Activated B cell treated with CpG ODN at 0.5 μM for 24 hours (primary cell): ENCODE data around the gene TCEAL5. TPM values are rescaled to one million over a fixed set of nuclear protein-coding genes. Genes with fewer than 3 reads are reported as not detected.
A peak's percentile ranks its signal among the peaks of the same experiment; 100 is the strongest.

Experiments used
- ATAC-seq: fragments of 200-7000 bp; cut with Tn5 transposase; one replicate; pipeline ENCODE4 v1.10.0; 2021; ENCODE audit warnings: low read depth, mild to moderate bottlenecking, moderate library complexity
- CTCF ChIA-PET: fragments of 350-600 bp; sonication (Branson Sonifier 250); formaldehyde crosslinking; loops from one replicate; lab custom pipeline; 2021; ENCODE audit warnings: antibody characterized with exemption; lab: Charles Lee
- POLR2A ChIA-PET: fragments of 350-600 bp; sonication (Branson Sonifier 250); formaldehyde crosslinking; loops from one replicate; lab custom pipeline; 2021; ENCODE audit warnings: antibody characterized with exemption; lab: Charles Lee
- DNase-seq: peaks from one replicate; pipeline ENCODE4 v3.0.0; 2022
- H3K27ac Mint-ChIP-seq: one replicate; pipeline ENCODE4 v1.8.0; 2020; ENCODE audit warnings: mixed read lengths
- H3K27me3 Mint-ChIP-seq: one replicate; pipeline ENCODE4 v1.8.0; 2021; ENCODE audit warnings: mixed read lengths
- H3K36me3 Mint-ChIP-seq: one replicate; pipeline ENCODE4 v1.8.0; 2021; ENCODE audit warnings: low read depth, mixed read lengths
- H3K4me1 Mint-ChIP-seq: one replicate; pipeline ENCODE4 v1.8.0; 2021; ENCODE audit warnings: mixed read lengths
- H3K4me3 Mint-ChIP-seq: one replicate; pipeline ENCODE4 v1.8.0; 2020; ENCODE audit warnings: mild to moderate bottlenecking, mixed read lengths
- H3K9me3 Mint-ChIP-seq: one replicate; pipeline ENCODE4 v1.8.0; 2020; ENCODE audit warnings: mixed read lengths
- intact Hi-C: fragments of 100-400 bp; cut with micrococcal nuclease; formaldehyde crosslinking; loops from one replicate; pipeline ENCODE4 v1.15.1; 2024
- total RNA-seq: library from RNA; stranded (reverse); gene quantifications from 2 replicates; pipeline ENCODE4 v1.2.3, GENCODE V29; 2022
- TF ChIP-seq, protein P1 (sequence below): fragments of 200-600 bp; IDR thresholded peaks from one replicate; pipeline ENCODE4 v1.8.0; 2022; ENCODE audit warnings: antibody characterized with exemption, mild to moderate bottlenecking

Gene TCEAL5
- total RNA-seq, 1 donor from 2014 or later, result not detected

- DNase-seq, result no peak
- Mint-ChIP-seq H3K27ac (no peak overlapping the region), H3K4me1 (no peaks in the 10 kb centered on the region), H3K36me3 (no peaks in the 10 kb centered on the region), H3K27me3 (no peaks in the 10 kb centered on the region), H3K4me3 (no peak overlapping the region), H3K9me3 (peaks cover 2% of the 10 kb centered on the region)
- TF ChIP-seq, protein P1, sequence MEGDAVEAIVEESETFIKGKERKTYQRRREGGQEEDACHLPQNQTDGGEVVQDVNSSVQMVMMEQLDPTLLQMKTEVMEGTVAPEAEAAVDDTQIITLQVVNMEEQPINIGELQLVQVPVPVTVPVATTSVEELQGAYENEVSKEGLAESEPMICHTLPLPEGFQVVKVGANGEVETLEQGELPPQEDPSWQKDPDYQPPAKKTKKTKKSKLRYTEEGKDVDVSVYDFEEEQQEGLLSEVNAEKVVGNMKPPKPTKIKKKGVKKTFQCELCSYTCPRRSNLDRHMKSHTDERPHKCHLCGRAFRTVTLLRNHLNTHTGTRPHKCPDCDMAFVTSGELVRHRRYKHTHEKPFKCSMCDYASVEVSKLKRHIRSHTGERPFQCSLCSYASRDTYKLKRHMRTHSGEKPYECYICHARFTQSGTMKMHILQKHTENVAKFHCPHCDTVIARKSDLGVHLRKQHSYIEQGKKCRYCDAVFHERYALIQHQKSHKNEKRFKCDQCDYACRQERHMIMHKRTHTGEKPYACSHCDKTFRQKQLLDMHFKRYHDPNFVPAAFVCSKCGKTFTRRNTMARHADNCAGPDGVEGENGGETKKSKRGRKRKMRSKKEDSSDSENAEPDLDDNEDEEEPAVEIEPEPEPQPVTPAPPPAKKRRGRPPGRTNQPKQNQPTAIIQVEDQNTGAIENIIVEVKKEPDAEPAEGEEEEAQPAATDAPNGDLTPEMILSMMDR, result no peak
- POLR2A ChIA-PET, result no interaction called here
- no peak for ATAC-seq
- CTCF ChIA-PET, result no interaction called here
- intact Hi-C loops, result no loop called here
Measured at GRCh38 chrX:103304705-103305104, 28.2 kb upstream of the TCEAL5 start.

DNA sequence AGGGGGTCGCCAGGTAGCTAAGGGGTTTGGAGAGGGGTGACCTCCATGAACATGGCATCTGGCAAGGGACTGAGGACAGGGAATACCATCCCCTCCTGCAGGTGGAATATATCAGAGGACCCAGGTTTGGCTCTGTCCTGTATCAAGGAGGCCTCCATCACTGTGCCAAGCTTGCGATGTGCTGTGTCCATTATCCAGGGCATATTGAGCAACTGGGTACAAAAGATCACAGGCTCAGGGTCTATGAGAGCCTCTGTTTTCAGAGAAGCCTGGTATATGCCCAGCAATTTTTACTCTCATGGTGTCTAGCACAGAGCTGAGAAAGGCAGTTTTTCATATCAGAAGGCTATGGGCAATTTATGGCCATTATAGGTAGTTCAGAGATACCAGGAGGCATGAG is 16.6 kb upstream of the TCEAL5 start:
- Mint-ChIP-seq H3K4me1 (no peaks in the 10 kb centered on the region), H3K27ac (no peak overlapping the region), H3K9me3 (peaks cover 2% of the 10 kb centered on the region), H3K27me3 (peaks cover 3% of the 10 kb centered on the region), H3K36me3 (no peaks in the 10 kb centered on the region), H3K4me3 (no peak overlapping the region)
- ATAC-seq, result no peak
- POLR2A ChIA-PET, result no interaction called here
- TF ChIP-seq, protein P1, result no peak
- intact Hi-C loops, result no loop called here
- CTCF ChIA-PET, result no interaction called here
- DNase-seq, result no peak

DNA sequence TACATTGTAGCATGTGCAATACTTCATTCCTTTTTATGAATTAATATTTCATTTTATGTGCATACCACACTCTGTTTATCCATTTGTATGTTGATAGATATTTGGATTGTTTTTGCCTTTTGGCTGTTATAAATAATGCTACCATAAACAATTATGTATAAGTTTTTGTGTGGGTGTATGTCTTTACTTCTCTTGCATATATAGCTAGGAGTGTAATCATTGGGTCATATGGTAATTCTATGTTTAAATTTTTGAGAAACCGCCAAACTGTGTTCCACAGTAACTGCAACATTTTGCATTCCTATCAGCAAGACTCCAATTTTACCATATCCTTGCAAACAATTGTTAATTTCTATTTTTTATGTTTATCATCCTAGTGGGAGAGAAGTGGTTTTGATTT is 3.1 kb upstream of the TCEAL5 start:
- H3K9me3 Mint-ChIP-seq, result no peaks in the 10 kb centered on the region
- POLR2A ChIA-PET, result no interaction called here
- peaks cover 32% of the 10 kb centered on the region for H3K27me3 Mint-ChIP-seq

DNA sequence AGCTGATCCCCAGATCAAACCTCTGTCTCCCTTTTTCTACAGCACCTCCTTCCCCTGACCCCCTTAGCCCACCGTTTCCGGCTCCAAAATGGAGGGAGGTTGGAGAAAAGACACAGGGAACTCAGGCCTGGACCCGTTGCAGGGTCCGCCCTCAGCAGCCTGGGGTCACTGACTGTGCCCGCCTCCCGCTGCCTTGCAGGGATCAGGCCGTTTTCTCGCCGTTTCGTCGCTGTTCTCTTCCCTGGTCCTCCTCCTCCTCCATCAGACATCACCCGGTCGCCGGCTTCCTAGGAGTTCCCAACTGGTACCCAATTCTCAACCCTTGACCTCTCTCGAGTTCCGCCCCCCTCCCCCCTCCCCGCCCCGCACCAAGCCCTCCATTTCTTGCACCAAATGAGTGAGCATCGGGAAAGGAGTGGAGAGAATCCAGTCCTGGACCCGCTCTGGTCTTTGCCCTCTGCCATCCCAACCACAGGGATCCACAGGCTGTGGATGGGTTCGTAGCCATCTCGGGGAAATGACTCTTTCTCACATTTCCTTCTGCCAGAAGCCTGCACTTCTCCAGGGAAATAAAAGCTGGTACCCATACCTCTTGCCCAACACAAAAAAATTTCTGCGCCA is 493 bp downstream of the TCEAL5 start:
- ChIA-PET POLR2A (no interaction called here), CTCF (no interaction called here)
- Mint-ChIP-seq H3K36me3 (no peaks in the 10 kb centered on the region), H3K27ac (no peak overlapping the region), H3K9me3 (no peaks in the 10 kb centered on the region), H3K4me1 (peaks cover 9% of the 10 kb centered on the region), H3K27me3 (peaks cover 34% of the 10 kb centered on the region), H3K4me3 (peak overlapping the region; percentile 59)
- intact Hi-C loops, result no loop called here
- no peak for ATAC-seq
- no peak for DNase-seq
- TF ChIP-seq, protein P1, result no peak

More for the DNA sequence above, 3.1 kb upstream of the TCEAL5 start:
- Mint-ChIP-seq H3K4me3 (no peak overlapping the region), H3K36me3 (no peaks in the 10 kb centered on the region), H3K27ac (no peak overlapping the region), H3K4me1 (peaks cover 9% of the 10 kb centered on the region)
- intact Hi-C loops, result no loop called here
- DNase-seq (no peak), ATAC-seq (no peak)
- TF ChIP-seq, protein P1, result no peak
- CTCF ChIA-PET, result no interaction called here

DNA sequence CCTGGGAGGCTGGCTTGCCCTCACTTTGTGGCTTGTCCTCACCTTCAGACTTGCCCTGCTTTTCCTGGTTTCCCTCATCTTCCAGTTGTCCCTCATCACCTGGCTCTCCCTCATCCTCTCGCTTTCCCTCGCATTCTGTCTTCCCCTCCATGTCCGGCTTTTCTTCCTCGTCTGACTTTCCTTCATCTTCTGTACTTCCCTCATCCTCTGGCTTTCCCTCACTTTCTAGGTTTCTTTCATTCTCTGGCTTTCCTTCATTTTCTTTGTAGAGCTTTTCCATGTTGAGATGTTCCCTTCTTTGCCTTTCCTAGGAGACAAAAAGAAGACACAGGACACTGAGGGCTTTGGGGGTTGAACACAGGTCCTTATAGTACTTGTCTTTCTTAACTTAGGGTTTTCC is 2.3 kb downstream of the TCEAL5 start:
- H3K4me3 Mint-ChIP-seq, result no peak overlapping the region
- intact Hi-C loops, result no loop called here
- DNase-seq (no peak), ATAC-seq (no peak)
- ChIA-PET POLR2A (no interaction called here), CTCF (no interaction called here)
- H3K36me3 Mint-ChIP-seq, result no peaks in the 10 kb centered on the region
- H3K9me3 Mint-ChIP-seq, result no peaks in the 10 kb centered on the region
- H3K27me3 Mint-ChIP-seq, result peaks cover 27% of the 10 kb centered on the region
- no peak overlapping the region for H3K27ac Mint-ChIP-seq
- peaks cover 9% of the 10 kb centered on the region for H3K4me1 Mint-ChIP-seq
- TF ChIP-seq, protein P1, result no peak
